Heart left ventricle (tissue), 16 donors: ENCODE data around the gene TNS1. TPM values are rescaled to one million over a fixed set of nuclear protein-coding genes. Genes with fewer than 3 reads are reported as not detected.
A peak's percentile ranks its signal among the peaks of the same experiment; 100 is the strongest.

Source experiments
- ATAC-seq, 4 donors: fragments of 200-7000 bp; cut with Tn5 transposase; one replicate each; pipeline ENCODE4 v1.9.1; 2020 to 2022; ENCODE audit warnings: moderate library complexity in 4 of 4, mild to moderate bottlenecking in 3 of 4, moderate number of reproducible peaks in 1 of 4
- DNase-seq, 5 donors: peaks; one replicate each; pipeline ENCODE4 v3.0.0-alpha.2; 2020
- H3K27ac ChIP-seq, 12 donors: fragments of 200-600 bp; sonication (generic) in 4 of 12; one replicate each; pipeline versions ENCODE4 v1.5.0 to v1.8.0; 2016 to 2022; ENCODE audit warnings: mild to moderate bottlenecking in 2 of 12
- H3K27me3 ChIP-seq, 9 donors: fragments of 200-600 bp; sonication (generic) in 2 of 9; one replicate each; pipeline versions ENCODE4 v1.5.1 to v1.8.0; 2016 to 2022; ENCODE audit warnings: mild to moderate bottlenecking in 3 of 9
- H3K36me3 ChIP-seq, 9 donors: fragments of 200-600 bp; sonication (generic) in 2 of 9; one replicate each; pipeline versions ENCODE4 v1.5.0 to v1.8.0; 2018 to 2022; ENCODE audit warnings: mild to moderate bottlenecking in 2 of 9
- H3K4me1 ChIP-seq, 12 donors: fragments of 200-600 bp; sonication (generic) in 4 of 12; one replicate each; pipeline versions ENCODE4 v1.5.0 to v1.8.0; 2016 to 2022; ENCODE audit warnings: mild to moderate bottlenecking in 3 of 12
- H3K4me3 ChIP-seq, 12 donors: fragments of 200-600 bp; sonication (generic) in 4 of 12; one replicate each; pipeline versions ENCODE4 v1.5.0 to v1.8.0; 2017 to 2022; ENCODE audit warnings: mild to moderate bottlenecking in 9 of 12, moderate library complexity in 4 of 12
- H3K9me3 ChIP-seq, 12 donors: fragments of 200-600 bp; sonication (generic) in 4 of 12; one replicate each; pipeline versions ENCODE4 v1.5.0 to v1.8.0; 2016 to 2022; ENCODE audit warnings: mild to moderate bottlenecking in 1 of 12
- CTCF ChIP-seq, 12 donors: fragments of 200-600 bp; sonication (generic) in 4 of 12; IDR thresholded peaks; one replicate each; pipeline versions ENCODE4 v1.5.0 to v1.8.0; 2018 to 2022; ENCODE audit warnings: antibody characterized with exemption in 12 of 12, mild to moderate bottlenecking in 5 of 12
- POLR2A ChIP-seq, 2 donors: fragments of 450-650 bp; IDR thresholded peaks; one replicate each; pipeline ENCODE4 v1.6.1; 2017; ENCODE audit warnings: antibody characterized with exemption in 2 of 2, mild to moderate bottlenecking in 2 of 2, moderate library complexity in 2 of 2
- WGBS, 4 donors: extraction: QIAGEN DNeasy Blood & Tissue Kit in 2 of 4; methylation state at CpG; one replicate each; pipeline versions ENCODE4 v1.1.5 to v1.1.7; 2013 to 2018; 5-methylcytosine and 5-hydroxymethylcytosine counted together
- intact Hi-C, 10 donors: fragments of 100-400 bp; cut with DNase I; formaldehyde crosslinking; loops; one replicate each; pipeline versions ENCODE4 v1.11.1 to v1.14.2; 2022
- polyA plus RNA-seq, 2 donors: library from polyadenylated mRNA; stranded (reverse); fragments of 200-250 nt; gene quantifications; one replicate each; pipeline ENCODE4 v1.2.3, GENCODE V29; 2013
- total RNA-seq, 9 donors: library from RNA; depleted of rRNA in 2 of 9; stranded (reverse); fragments of >200 nt in 2 of 9; fragmentation: NEBNext Ultra II Directional in 3 of 9; extraction: Animal tissue kit (Norgen Biotek cat#: 25700) in 3 of 9; gene quantifications; one replicate each; pipeline versions ENCODE4 v1.1.0 to v1.2.4, GENCODE V29; 2016 to 2023
- donor health status: ischemic (EF 13 %, LVEDD 7.1; RV severe dilation, severe dysfunction).
- donor health status: healthy with polysubstance abuse.
- donor health status: DM: no; HTN: yes; CAD: no.
- donor health status: DM: no; HTN: no; CAD: no.
- donor health status: ischemic (EF 25% LVEDD 6.9; RV normal size, moderate dysfunction).
- donor health status: ischemic (EF 25% LVEDD 5.7; RV mildly dilated, moderate dysfunction).
- donor health status: healthy.
- donor health status: DM: yes; HTN: yes; CAD: no.
- donor health status: ischemic (EF 35%, LVEDD 5.7; RV mildly dilated, moderate dysfunction).
- donor health status: nonischemic (EF 11% LVEDD 7.7; RV severe dilation, severe dysfunction).
- donor health status: DM: yes; HTN: yes; CAD: no.
- donor health status: PGD.
- donor health status: ischemic (EF 29% LVEDD 5.4; RV normal size, mild dysfunction).
- donor health status: nonischemic (EF 23%, LVEDD 6.1; RV moderate dilation, normal function).

Gene TNS1
- total and polyA plus RNA-seq, 11 donors: 243 to 899 (median 669) TPM

- H3K4me1 ChIP-seq: peaks cover 56 to 100% (median 99%) of the 10 kb centered on the region in 12 donors
- peak in 1 of 4 donors; percentile 1 for ATAC-seq
- TF ChIP-seq POLR2A (IDR thresholded peaks at IDR 0.05) (no peak), CTCF (IDR thresholded peaks at IDR 0.05) (no peak)
- peak overlapping the region in 6 of 12 donors; percentile 0 to 20 (median 11) for H3K4me3 ChIP-seq
- 45 to 56% (median 51%) methylated on average over 9 of the region's 9 CpGs for WGBS, 4 donors
- H3K9me3 ChIP-seq: no peaks in the 10 kb centered on the region
- H3K27me3 ChIP-seq: no peaks in the 10 kb centered on the region
- intact Hi-C loops: no loop called here
- H3K36me3 ChIP-seq: peaks cover 0 to 35% (median 18%) of the 10 kb centered on the region in 9 donors
- DNase-seq: peak in 2 of 5 donors; percentile 44 to 49
- peak overlapping the region; percentile 89 to 99 (median 94) for H3K27ac ChIP-seq
These were observed 91.3 kb downstream of the TNS1 start for GRCh38 chr2:217911283-217912097.

GRCh38 chr2:217910875-217911212 lies 92.0 kb downstream of the TNS1 start:
- ATAC-seq: no peak
- Histone ChIP-seq H3K4me1 (peaks cover 58 to 100% (median 99%) of the 10 kb centered on the region in 12 donors), H3K4me3 (no peak overlapping the region), H3K27ac (peak overlapping the region; percentile 89 to 99 (median 94)), H3K36me3 (peaks cover 0 to 35% (median 17%) of the 10 kb centered on the region in 9 donors), H3K27me3 (no peaks in the 10 kb centered on the region), H3K9me3 (no peaks in the 10 kb centered on the region)
- peak in 2 of 5 donors; percentile 35 to 66 for DNase-seq
- TF ChIP-seq POLR2A (IDR thresholded peaks at IDR 0.05) (no peak), CTCF (IDR thresholded peaks at IDR 0.05) (no peak)
- intact Hi-C loops: no loop called here

- Histone ChIP-seq H3K27ac (peak overlapping the region; percentile 45 to 99 (median 94)), H3K4me3 (no peak overlapping the region), H3K9me3 (no peaks in the 10 kb centered on the region), H3K4me1 (peaks cover 59 to 100% (median 99%) of the 10 kb centered on the region in 12 donors), H3K36me3 (peaks cover 0 to 24% (median 12%) of the 10 kb centered on the region in 9 donors), H3K27me3 (no peaks in the 10 kb centered on the region)
- DNase-seq (peak in 3 of 5 donors; percentile 22 to 39 (median 30)), ATAC-seq (no peak)
- TF ChIP-seq CTCF (IDR thresholded peaks at IDR 0.05): peak in 1 of 12 donors; percentile 7
- no peak for TF ChIP-seq POLR2A (IDR thresholded peaks at IDR 0.05)
- intact Hi-C loops: no loop called here
- 29 to 40% (median 32%) methylated on average over 5 to 10 of the region's 10 CpGs for WGBS, 4 donors
These were observed 93.5 kb downstream of the TNS1 start for GRCh38 chr2:217909156-217909820.

- no peaks in the 10 kb centered on the region for H3K9me3 ChIP-seq
- intact Hi-C loops: no loop called here
- peaks cover 0 to 24% (median 12%) of the 10 kb centered on the region in 9 donors for H3K36me3 ChIP-seq
- H3K27me3 ChIP-seq: no peaks in the 10 kb centered on the region
- peak overlapping the region; percentile 45 to 99 (median 94) for H3K27ac ChIP-seq
- H3K4me1 ChIP-seq: peaks cover 55 to 100% (median 99%) of the 10 kb centered on the region in 12 donors
- ATAC-seq (no peak), DNase-seq (peak in 2 of 5 donors; percentile 26 to 29)
- 33 to 57% (median 43%) methylated on average over 8 of the region's 8 CpGs for WGBS, 4 donors
- no peak overlapping the region for H3K4me3 ChIP-seq
- TF ChIP-seq POLR2A (IDR thresholded peaks at IDR 0.05) (no peak), CTCF (IDR thresholded peaks at IDR 0.05) (no peak)
These were observed 94.3 kb downstream of the TNS1 start for GRCh38 chr2:217908544-217908943.
